Measurements from ENCODE around the gene TENM3. TPM values are rescaled to one million over a fixed set of nuclear protein-coding genes. Genes with fewer than 3 reads are reported as not detected.

The TENM3 gene
- total RNA-seq, 4 donors from 2014 or later: 5.9 to 61.5 (median 24.6) TPM

GRCh38 chr4:182752158-182752910, 509.1 kb downstream of the TENM3 start:
- no peaks in the 10 kb centered on the region for H3K36me3 ChIP-seq
- no peaks in the 10 kb centered on the region for H3K4me1 ChIP-seq

GRCh38 chr4:182754895-182755294, 511.7 kb downstream of the TENM3 start:
- H3K4me3 ChIP-seq: no peak overlapping the region
- H3K4me1 ChIP-seq: no peaks in the 10 kb centered on the region
- no peak for TF ChIP-seq CTCF (IDR thresholded peaks at IDR 0.05)
- TF ChIP-seq POLR2A (IDR thresholded peaks at IDR 0.05): no peak
- H3K27ac ChIP-seq: no peak overlapping the region
- intact Hi-C loops (cut with DNase I; ENCODE audit: low total_unique reads): no loop called here
- H3K36me3 ChIP-seq: no peaks in the 10 kb centered on the region
- no peak for DNase-seq
- H3K9me3 ChIP-seq: no peaks in the 10 kb centered on the region
- no peaks in the 10 kb centered on the region for H3K27me3 ChIP-seq

More at GRCh38 chr4:182752158-182752910, 509.1 kb downstream of the TENM3 start:
- Histone ChIP-seq H3K27ac (no peak overlapping the region), H3K9me3 (no peaks in the 10 kb centered on the region), H3K4me3 (no peak overlapping the region), H3K27me3 (no peaks in the 10 kb centered on the region)
- TF ChIP-seq POLR2A (IDR thresholded peaks at IDR 0.05) (no peak), CTCF (IDR thresholded peaks at IDR 0.05) (no peak)
- intact Hi-C loops (cut with DNase I; ENCODE audit: low total_unique reads): no loop called here
- DNase-seq: no peak

DNA sequence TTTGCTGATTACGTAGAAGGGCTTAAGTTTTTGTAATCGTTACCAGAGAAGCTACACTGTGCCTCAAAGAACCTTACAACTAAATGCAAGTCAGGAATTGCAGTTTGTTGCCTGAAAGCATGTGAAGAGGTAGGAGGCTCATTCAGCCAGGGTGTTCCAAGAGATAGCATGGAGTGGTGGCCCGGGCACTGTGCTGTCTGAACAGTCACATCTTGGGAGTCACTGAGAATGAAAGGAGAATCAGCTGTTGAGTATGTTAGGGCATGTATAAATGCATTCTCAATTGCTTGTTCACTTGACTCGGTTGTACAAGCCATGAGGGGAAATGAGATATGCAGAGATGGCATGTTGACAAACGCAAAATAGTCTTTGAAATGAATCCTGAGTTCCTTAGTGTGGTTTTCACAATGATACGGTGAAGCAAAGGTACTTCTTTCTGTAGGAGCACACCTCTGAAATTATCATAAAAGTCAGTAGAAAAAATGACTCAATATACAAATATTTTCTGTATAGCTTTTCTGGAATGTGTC, 513.0 kb downstream of the TENM3 start:
- intact Hi-C loops (cut with DNase I; ENCODE audit: low total_unique reads): no loop called here

DNA sequence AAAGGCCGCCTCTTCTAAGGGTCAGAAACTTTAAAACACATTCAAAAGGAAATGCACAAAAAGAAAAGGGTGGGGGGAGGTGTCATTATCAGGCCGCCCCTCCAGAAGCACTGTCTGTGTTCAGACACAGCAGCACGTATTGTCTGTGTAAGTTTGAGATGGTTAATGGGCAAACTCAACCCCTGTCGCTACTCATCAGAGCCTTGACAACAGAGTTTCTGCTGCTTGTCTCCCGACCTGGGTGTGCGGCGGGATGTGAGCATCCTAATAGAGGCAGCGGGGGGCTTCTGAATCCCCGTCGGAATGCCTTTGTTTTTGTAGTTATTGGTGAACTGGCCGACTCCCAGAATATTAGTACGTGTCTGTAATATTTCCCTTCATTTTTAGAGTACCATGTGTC, 515.1 kb downstream of the TENM3 start:
- Histone ChIP-seq H3K9me3 (no peaks in the 10 kb centered on the region), H3K27ac (no peak overlapping the region), H3K4me3 (no peak overlapping the region), H3K36me3 (no peaks in the 10 kb centered on the region), H3K27me3 (no peaks in the 10 kb centered on the region), H3K4me1 (no peaks in the 10 kb centered on the region)
- no peak for TF ChIP-seq CTCF (IDR thresholded peaks at IDR 0.05)
- no peak for TF ChIP-seq POLR2A (IDR thresholded peaks at IDR 0.05)
- no peak for DNase-seq
- intact Hi-C loops (cut with DNase I; ENCODE audit: low total_unique reads): no loop called here

More for the DNA sequence above, 513.0 kb downstream of the TENM3 start:
- Histone ChIP-seq H3K36me3 (no peaks in the 10 kb centered on the region), H3K9me3 (no peaks in the 10 kb centered on the region), H3K27me3 (no peaks in the 10 kb centered on the region), H3K4me1 (no peaks in the 10 kb centered on the region), H3K27ac (no peak overlapping the region), H3K4me3 (no peak overlapping the region)
- TF ChIP-seq POLR2A (IDR thresholded peaks at IDR 0.05) (no peak), CTCF (IDR thresholded peaks at IDR 0.05) (no peak)
- no peak for DNase-seq

GRCh38 chr4:182760551-182761043, 517.4 kb downstream of the TENM3 start:
- no peaks in the 10 kb centered on the region for H3K9me3 ChIP-seq
- no peaks in the 10 kb centered on the region for H3K36me3 ChIP-seq
- no peak for DNase-seq
- H3K4me3 ChIP-seq: no peak overlapping the region
- H3K27me3 ChIP-seq: no peaks in the 10 kb centered on the region
- intact Hi-C loops (cut with DNase I; ENCODE audit: low total_unique reads): no loop called here
- TF ChIP-seq POLR2A (IDR thresholded peaks at IDR 0.05) (no peak), CTCF (IDR thresholded peaks at IDR 0.05) (no peak)
- no peaks in the 10 kb centered on the region for H3K4me1 ChIP-seq
- H3K27ac ChIP-seq: no peak overlapping the region

Data from uterus (tissue), 4 donors.